ENCODE measurements around the gene LBP. TPM values are rescaled to one million over a fixed set of nuclear protein-coding genes. Genes with fewer than 3 reads are reported as not detected.

LBP gene
- total RNA-seq, 4 donors from 2014 or later = 0.45 to 3.4 (median 2.3) TPM

DNA sequence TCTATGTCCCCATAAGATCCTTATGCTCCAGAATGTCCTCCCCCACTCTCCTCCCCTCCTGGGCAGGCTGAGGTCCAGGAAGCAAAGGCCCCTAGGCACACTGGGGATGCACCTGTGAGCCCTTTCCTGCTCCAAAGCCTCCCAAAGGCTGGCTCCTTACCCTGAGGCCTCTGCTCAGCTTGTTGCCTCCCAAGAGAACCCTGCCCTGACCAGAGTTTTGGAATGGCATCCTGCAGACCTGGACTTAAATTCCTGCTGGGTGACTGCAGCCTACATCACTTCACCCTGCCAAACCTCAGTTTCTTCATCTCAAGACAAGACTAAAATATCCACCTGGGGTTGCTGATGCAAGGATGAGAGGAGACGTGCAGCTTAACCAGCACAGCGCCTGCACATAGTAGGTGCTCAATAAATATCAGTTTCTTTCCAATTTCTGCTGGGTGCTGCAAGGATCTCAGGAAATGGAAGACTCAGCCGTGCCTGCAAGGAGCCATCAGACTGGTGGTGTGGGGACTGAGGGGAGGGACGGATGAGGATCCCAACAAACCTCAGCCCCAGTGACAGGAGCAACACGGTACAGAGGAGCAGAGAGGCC lies 2.1 kb upstream of the LBP start:
- intact Hi-C loops (cut with DNase I) = no loop called here
- H3K4me1 ChIP-seq = no peaks in the 10 kb centered on the region
- no peak overlapping the region for H3K4me3 ChIP-seq (replicated peaks in 1 of 3)
- H3K27ac ChIP-seq = no peak overlapping the region
- H3K36me3 ChIP-seq = no peaks in the 10 kb centered on the region
- no peaks in the 10 kb centered on the region for H3K27me3 ChIP-seq
- no peaks in the 10 kb centered on the region for H3K9me3 ChIP-seq
- DNase-seq = no peak
- 83 to 94% methylated on average over 5 of the region's 5 CpGs for WGBS, 2 donors
- TF ChIP-seq POLR2A (IDR thresholded peaks at IDR 0.05) = no peak
- TF ChIP-seq, protein P1, sequence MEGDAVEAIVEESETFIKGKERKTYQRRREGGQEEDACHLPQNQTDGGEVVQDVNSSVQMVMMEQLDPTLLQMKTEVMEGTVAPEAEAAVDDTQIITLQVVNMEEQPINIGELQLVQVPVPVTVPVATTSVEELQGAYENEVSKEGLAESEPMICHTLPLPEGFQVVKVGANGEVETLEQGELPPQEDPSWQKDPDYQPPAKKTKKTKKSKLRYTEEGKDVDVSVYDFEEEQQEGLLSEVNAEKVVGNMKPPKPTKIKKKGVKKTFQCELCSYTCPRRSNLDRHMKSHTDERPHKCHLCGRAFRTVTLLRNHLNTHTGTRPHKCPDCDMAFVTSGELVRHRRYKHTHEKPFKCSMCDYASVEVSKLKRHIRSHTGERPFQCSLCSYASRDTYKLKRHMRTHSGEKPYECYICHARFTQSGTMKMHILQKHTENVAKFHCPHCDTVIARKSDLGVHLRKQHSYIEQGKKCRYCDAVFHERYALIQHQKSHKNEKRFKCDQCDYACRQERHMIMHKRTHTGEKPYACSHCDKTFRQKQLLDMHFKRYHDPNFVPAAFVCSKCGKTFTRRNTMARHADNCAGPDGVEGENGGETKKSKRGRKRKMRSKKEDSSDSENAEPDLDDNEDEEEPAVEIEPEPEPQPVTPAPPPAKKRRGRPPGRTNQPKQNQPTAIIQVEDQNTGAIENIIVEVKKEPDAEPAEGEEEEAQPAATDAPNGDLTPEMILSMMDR (IDR thresholded peaks at IDR 0.05) = no peak

DNA sequence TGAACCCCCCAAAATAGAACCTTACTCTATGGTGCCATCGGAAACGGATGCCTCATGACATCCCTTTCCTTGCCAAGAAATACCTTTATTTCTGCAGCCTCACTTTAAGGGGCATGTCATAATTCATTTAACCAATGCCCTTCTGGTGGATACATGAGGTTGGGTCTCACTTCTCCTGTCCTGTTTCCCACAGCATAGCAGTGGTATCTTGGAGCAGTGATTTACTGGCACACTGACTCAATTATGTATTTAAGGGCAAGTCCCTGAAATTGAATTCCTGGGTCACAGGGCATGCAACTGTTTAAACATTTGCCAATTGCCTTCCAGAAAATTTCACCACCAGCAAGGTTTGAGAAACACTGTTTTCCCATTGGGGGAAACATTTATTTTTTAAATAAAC lies 639 bp upstream of the LBP start:
- H3K27ac ChIP-seq = no peak overlapping the region
- TF ChIP-seq, protein P1 (IDR thresholded peaks at IDR 0.05) = no peak
- no peak for TF ChIP-seq POLR2A (IDR thresholded peaks at IDR 0.05)
- H3K36me3 ChIP-seq = no peaks in the 10 kb centered on the region
- no peak for DNase-seq
- 32 to 68% methylated on average over 2 of the region's 2 CpGs for WGBS, 2 donors
- no peaks in the 10 kb centered on the region for H3K4me1 ChIP-seq
- intact Hi-C loops (cut with DNase I) = no loop called here
- H3K27me3 ChIP-seq = no peaks in the 10 kb centered on the region
- no peak overlapping the region for H3K4me3 ChIP-seq (replicated peaks in 1 of 3)
- H3K9me3 ChIP-seq = no peaks in the 10 kb centered on the region

DNA sequence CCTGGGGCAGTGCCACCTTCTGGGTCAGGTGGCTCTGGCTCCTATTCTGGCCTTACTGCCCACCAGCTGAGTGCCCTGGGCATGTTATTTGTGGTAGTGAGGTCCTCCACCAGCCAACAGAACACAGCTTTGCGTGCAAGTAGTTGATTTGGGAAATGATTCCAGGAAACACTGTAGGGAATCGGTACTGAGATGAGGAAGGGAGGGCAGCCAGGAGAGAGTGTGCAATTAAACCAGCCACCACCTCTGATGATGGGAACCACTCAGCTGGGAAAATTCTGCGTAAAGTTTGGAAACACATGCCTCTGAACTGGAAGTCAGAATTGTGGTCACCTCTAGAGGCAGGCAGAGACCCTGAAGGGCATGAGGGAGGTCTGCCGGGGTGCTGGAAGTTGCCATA lies 459 bp downstream of the LBP start:
- Histone ChIP-seq H3K27ac (peak overlapping the region in 1 of 3 donors; percentile 17), H3K9me3 (no peaks in the 10 kb centered on the region), H3K27me3 (no peaks in the 10 kb centered on the region), H3K4me3 (replicated peaks in 1 of 3) (no peak overlapping the region), H3K4me1 (no peaks in the 10 kb centered on the region), H3K36me3 (no peaks in the 10 kb centered on the region)
- DNase-seq = no peak
- intact Hi-C loops (cut with DNase I) = no loop called here
- TF ChIP-seq POLR2A (IDR thresholded peaks at IDR 0.05) = no peak
- TF ChIP-seq, protein P1 (IDR thresholded peaks at IDR 0.05) = no peak
- 70 to 78% methylated on average over 4 of the region's 4 CpGs for WGBS, 2 donors

DNA sequence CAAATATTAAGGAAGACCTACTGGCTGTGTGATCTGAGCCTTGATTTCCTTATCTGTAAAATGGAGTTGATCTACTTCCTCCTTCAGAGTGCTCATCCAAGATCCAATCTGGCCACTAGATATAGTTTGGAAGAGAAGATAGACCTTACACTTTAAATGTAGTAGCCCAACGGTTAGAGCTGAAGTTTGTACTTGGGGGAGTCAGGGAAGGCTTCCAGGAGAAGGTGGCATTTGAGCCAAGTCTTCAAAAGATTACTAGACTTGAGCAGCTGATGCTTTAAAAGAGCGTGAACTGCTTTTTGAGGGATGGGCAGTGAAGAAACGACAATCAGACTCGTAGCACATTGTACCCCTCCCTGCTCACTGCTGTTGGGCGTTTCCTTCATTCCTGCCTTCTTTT lies 3.6 kb downstream of the LBP start:
- no peak overlapping the region for H3K27ac ChIP-seq
- TF ChIP-seq POLR2A (IDR thresholded peaks at IDR 0.05) = no peak
- TF ChIP-seq, protein P1 (IDR thresholded peaks at IDR 0.05) = no peak
- intact Hi-C loops (cut with DNase I) = no loop called here
- no peak for DNase-seq
- H3K9me3 ChIP-seq = no peaks in the 10 kb centered on the region
- no peaks in the 10 kb centered on the region for H3K4me1 ChIP-seq
- no peak overlapping the region for H3K4me3 ChIP-seq (replicated peaks in 1 of 3)
- H3K36me3 ChIP-seq = no peaks in the 10 kb centered on the region
- H3K27me3 ChIP-seq = no peaks in the 10 kb centered on the region
- WGBS, 2 donors = 79% methylated on average over 5 of the region's 5 CpGs

DNA sequence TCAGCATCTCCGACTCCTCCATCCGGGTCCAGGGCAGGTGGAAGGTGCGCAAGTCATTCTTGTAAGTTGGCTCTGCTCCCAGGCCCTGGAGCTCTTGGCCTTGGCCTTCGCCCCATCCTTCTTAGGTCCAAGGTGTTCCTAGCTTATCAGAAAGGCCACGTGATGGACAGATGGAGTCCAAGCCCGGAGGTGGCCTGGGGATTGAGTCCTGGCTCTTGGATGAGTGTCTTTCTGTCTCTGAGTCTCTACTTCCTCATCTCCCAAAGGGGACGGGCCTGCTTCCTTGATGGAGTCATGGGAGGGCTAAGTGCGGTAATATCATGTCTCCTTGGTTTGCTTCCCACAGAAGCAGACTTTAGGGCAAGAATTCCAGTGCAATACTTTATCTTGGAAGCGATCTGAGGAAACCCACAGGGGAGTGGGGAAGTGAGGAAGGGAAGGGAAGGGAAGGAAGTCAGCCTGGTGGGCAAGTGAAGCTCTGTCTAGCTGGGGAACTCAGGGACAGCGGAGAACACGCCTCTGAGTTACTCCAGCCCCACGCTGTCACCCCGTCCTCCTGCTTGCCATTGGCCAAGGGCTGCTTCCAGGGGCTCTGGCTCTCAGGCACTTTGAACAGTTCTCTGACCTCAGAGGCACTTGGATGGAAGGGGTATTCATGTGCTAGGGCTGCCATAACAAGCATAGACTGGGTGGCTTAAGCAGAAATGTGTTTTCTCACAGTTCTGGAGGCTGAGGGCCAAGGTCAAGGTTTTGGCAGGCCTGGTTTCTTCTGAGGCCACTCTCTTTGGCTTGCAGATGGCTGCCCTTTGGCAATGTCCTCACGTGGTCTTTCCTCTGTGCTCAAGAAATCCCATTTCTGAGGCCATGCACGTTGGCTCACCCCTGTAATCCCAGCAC lies 4.8 kb downstream of the LBP start:
- no peaks in the 10 kb centered on the region for H3K4me1 ChIP-seq
- DNase-seq = peak; percentile 32 to 35
- H3K27ac ChIP-seq = peak overlapping the region in 1 of 3 donors; percentile 27
- H3K4me3 ChIP-seq (replicated peaks in 1 of 3) = no peak overlapping the region
- H3K9me3 ChIP-seq = no peaks in the 10 kb centered on the region
- H3K27me3 ChIP-seq = no peaks in the 10 kb centered on the region
- H3K36me3 ChIP-seq = no peaks in the 10 kb centered on the region
- WGBS, 2 donors = 64 to 67% methylated on average over 15 of the region's 15 CpGs
- TF ChIP-seq, protein P1 (IDR thresholded peaks at IDR 0.05) = no peak
- no peak for TF ChIP-seq POLR2A (IDR thresholded peaks at IDR 0.05)
- intact Hi-C loops (cut with DNase I) = no loop called here
